HG03378 (cell line): Measurements from ENCODE around the gene LDLRAD4.

ENCODE experiments used
- ATAC-seq: cut with Tn5 transposase; IDR thresholded peaks from one replicate; pipeline ENCODE4 v1.9.1; 2021; ENCODE audit warnings: mild to moderate bottlenecking, moderate library complexity; ENCODE audit not compliant: unreplicated experiment

LDLRAD4 gene

DNA sequence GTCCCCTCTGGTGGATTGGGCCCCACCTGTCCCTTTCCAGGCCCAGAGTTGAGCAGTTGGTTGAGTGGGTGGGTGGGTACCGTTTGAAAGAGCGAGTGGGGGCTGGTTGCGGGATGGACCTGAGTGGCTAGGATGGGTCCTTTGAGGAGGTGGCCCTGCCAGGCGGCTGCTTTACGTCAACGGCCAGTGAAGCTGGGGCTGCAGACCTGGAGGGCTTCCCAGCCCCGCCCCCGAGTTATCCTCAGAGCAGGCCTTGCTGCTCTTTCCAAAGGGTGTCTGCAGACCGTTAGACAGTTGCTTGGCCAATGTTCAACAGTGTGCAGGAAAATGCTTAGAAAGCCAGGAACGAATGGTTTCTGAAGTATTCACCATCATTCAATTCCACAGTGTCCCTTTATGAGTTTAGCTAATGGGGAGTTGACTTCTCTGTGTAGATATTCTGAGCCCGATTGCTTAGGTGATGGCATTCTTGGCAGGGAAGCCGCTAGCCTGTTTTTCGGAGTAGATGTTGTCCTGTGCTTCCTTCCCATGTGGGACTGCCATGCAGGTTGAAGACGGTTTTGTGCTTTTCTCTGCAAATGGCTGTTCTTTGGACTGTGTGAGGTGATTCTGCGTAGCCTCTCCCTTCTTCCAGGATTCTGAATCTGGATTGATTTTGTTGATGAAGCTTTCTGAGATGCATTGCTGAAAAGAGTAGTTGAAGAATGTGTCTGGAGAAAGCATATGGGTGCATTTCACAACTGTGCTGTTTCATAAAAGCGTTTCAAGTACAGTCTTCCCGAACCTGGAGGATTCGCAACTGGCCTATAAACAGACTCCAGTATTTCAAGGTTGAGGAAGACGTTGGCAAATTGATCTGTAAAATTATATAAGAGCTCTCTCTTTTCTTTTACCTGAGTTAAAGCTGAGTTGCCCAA lies 45.8 kb downstream of the LDLRAD4 start:
- ATAC-seq = no peak

DNA sequence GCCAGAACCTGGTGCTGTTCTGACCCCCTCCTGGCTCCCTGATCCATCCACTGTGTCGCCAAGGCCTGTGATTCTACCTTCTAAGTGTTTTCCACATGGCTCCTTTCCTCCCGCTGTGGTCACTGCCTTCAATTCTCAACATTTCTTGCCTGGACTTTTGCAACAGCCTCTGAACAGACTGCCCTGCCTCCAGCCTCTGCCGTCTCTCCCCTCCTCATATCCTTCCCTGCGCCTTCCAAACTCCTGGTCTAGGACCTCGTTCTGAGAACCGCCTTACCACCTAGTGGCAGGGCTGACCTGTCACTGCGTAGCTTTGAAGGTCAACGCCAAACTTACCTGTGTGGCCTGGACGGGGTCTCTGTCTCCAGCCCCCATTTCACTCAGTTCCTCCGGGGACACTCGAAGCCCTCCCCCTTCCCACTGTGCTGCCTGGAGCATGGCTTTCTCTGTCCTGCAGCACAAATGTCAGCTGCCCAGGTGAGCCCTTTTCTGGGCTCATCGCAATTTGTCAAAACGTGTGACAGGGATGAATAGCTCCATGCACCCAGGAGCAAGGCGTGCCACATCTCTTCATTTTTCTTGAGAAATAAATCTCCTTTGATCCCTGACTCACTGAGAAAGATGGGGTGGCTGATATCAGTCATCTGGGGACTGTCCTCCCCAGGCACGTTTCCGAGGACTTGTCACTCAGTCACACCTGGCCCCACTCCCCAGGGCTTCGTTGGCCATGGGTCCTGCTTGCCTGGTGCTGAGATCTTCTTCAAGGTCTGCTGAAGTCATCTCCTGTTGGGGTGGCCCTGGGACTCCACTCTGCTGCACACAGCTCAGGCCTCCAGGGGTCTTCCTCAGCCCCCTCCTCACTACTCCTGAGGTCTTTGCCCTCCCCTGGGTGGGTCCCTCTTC lies 46.7 kb downstream of the LDLRAD4 start:
- ATAC-seq = no peak

DNA sequence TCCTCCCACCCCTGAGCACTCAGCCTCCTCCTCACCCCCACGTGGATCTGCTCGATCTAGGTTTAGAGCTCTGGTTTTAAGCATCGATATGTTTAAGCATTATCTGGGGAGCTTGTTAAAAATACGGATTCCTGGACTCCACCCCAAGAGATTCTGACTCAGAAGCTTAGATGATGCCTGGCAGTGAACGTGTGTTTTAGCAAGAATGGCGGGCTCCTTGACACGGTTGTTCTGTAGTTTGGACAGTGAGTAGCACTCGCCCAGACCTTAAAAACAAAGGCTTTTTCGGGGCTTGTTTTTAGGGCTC lies 47.3 kb downstream of the LDLRAD4 start:
- ATAC-seq = no peak

DNA sequence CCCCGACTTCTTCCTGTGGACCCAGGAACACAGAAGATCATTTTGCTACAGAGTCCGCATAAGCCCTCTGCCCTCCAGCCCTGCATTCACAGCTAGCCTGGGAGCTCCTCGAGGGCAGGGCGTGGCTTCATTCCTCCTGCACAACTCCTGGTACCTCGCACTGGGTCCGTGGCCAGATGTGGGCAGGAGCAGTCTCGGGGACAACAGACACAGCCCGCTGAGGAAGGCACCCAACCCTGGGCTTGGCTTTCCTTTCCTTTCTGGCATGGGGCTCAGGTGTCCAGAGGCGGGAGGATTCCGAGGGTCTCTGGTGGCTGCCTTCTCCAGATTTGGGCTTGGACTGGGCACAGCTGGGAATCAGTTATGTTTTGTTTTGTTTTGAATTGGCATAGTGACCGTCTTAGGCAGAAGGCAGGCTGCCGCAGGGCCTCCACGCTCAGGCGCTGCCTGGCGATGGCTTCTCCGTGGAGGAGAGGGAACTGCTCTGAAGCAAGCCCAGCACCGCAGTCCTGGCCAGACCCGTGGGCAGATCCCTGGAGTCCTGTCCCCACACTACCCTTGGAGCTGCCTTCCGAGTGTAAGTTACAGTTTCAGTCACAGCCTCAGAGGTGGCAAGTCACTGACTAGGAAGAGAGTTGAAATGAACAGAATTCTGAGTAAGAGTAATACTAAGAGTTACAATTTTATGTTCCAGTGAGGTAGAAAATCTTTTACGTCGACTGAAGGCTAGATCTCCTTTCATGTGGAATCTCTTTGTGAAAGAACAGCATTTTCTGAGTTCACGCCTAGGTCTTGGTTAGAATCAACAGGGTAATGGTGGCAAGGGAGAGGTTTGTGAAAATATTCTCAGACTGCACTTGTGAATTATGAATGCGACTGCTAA lies 47.9 kb downstream of the LDLRAD4 start:
- ATAC-seq = no peak

DNA sequence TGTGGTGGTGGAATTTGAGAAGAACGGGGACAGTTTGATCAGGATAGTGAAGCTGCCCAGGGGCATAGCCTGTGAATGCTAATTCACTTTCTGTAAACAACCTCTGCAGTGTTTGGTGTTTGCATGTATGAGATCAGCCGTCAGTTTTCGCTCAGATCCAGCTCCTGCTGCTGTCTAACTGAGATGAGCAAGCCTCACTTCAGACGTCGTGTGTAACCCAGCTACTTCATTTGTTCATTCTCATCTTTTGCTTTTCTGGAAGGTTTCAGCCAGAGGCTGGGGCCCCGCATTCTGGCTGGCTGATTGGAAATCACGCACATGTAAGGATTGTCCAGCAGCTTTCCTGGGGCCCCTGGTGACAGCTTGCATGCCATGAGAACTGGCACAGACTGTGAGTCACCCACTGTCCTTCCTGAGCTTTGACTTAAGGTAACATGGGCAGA lies 48.9 kb downstream of the LDLRAD4 start:
- ATAC-seq = no peak

DNA sequence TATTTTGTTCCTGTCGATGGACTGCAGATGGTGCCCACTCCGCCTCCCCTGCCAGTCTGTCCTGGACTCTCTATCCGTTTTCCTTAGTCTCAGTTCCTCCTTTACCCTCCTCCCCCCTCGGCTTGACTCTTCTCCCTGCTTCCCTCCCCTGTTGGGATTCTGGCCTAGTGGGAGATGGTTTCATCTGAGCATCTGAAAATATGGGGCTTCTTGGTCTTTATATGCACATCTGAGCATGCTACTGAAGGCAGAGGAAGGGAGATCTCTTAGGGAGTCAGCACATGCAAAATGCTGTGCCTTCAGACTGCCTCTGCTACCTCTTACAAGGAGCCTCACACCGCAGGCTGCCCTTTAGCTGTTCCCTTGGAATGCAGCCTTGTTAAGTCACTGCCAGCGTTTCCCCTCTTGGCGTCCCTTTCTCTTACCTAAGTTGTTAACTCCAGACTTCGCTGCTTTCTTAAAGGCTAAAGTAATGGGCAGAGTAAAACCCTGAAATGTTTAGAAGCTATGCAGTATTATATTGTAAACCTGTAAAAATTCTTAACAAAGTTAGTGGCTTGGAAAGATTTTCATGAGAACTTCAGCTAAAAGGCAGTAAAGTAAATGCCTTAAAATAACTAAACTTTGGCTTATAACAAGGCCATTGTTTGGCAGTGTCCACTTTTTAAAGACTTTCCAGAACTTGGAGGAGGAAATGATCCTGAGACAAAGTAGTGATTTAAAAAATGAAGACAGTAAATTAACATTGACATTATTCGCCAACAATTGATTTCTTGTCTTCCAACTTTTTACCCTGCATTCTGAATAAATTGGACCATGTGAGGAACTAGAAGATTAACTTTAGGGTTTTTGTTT lies 49.8 kb downstream of the LDLRAD4 start:
- ATAC-seq = no peak

DNA sequence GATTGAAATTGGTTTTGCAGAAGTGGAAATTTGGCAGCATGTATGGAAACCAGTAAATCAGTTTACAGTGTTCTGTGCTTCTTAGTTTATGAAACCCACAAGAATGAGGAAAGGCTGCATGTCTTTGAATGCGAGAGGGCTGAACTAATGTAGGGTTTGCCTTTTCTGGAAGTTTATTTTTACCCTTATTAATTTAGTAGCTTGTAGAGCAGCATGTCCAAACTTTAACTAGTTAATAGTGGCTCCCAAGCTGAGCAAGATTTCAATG lies 50.4 kb downstream of the LDLRAD4 start:
- no peak for ATAC-seq

DNA sequence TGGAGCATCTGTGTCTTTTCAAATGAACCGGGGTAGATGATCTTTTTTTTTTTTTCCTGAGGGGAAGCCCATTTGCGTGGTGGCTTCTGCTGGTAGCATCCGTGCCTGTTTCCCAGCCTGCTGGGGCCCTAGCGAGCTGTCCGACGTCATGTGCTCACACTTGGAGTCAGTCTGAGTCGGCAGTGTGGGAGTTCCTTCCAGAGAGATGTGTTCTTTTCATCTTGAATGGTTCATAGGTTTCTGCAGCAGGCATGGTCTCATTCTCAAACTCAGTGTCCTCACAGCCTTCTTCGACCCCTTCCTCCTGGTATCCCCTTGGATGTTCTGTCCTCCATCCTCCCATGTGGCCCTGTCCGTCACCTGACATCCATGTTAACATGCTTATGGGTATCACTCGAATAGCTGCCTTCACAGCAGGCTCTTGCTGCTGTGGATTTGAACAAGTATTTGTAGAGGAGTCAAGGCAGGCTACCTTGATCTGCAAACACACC lies 51.0 kb downstream of the LDLRAD4 start:
- ATAC-seq = no peak

DNA sequence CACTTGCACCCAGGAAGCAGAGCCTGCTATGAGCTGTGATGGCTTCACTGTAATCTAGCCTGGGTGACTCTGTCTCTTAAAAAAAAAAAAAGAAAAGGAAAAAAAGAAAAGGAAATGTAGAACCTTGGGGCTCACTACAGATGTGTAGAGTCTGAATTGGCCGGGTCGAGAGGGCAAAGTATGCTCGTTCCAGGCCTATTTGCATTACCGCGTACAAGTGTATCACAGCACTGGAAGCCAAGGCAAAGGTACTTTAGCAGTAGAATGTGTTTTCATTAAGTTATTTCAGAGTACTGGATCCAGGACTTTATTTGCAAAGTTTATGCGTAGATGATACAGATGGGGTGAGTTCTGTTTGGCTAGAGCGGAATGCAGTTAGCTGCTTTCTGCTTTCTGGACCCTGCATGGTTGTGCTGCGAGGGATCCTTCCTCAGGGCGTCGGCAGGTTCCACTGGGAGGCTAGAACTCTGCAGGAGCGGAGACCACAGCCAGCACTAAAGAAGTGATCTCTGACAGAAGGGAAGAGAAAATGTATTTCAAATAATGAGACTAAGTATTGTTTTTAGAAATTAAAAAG lies 51.8 kb downstream of the LDLRAD4 start:
- no peak for ATAC-seq

DNA sequence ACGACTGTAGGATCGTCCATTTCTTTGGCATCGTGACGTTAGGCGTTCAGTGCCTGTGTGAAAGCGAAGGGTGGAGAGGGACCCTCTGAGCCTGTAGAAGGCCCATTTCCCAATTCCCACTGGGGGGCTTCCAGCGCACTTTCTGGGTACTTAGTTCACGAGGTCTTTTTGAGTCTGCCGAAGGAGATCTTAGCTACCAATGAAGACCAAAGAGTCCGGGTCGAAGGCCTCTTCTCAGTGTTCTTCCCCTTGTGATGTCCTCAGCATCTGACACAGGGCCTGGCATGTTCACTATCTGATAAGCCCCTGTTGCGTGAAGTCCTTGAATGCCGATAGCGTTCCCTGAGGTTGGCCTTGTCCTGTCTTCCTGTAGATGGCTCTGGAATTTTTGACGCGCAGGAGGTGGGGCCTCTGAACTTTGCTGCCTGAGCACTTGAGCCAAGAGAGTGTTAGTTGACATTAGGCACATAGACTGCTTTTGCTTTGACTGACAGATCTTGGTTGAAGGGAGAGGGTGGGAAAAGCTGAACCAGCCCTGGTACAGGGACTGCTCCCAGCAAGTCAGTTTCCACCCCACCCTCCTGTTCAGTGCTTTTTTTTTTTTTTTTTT lies 52.8 kb downstream of the LDLRAD4 start:
- ATAC-seq = no peak

DNA sequence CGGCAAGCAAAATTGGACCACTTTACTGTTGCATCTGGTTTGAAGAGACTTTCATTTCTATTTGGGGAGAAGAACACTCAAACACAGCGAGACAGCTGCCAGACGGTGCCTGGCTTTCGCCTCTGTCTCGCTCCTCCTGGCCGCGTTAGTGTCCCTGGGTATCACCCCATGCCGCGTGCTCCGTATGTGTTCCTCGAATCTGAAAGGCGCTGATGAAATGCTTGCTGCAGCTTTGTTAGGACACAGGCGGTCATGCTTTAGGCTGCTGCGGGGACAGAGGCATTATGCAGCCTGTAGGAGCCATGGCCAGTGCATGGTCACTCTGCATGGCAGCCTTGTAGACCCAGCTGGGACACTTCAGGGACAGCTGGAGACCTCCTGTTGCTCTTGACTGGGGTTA lies 53.9 kb downstream of the LDLRAD4 start:
- ATAC-seq = no peak

DNA sequence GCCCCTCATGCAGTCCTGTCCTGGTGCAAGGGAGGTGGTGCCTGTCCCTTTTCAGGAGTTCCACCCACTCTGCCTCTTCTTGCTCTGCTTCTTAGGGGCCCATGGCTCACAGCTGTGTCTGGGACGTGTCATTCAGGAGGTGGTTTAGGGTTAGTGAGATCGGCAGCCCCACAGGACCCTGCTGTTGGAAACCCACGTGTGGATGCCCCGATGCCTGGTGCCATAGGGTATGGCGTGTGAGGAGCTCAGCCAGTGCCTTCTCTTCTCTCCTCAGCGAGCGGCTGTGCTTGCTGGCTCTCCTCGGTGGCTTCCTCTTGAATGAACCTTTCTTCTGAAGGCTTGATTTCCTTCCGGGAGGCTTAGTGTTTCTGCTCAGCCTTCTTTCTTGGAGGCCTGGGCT lies 55.2 kb downstream of the LDLRAD4 start:
- ATAC-seq = no peak

DNA sequence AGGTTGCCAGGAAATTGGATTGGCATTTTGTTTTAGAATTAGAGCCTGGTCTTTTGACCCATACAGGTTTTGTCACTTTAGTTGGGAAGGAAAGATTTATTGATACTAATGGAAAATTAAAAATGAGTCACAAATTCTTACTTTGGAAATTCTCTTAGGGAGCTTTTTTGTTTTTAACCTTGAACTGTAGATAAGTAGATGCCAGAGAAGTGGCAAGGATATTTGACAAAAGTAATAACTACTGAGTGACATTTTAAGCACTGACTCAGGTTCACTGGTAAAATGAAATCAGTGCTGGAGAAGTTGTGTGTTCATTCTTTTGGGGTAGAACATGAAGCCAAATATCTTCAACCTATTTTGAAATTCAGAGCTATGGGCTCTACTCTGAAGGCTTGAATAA lies 56.5 kb downstream of the LDLRAD4 start:
- no peak for ATAC-seq

DNA sequence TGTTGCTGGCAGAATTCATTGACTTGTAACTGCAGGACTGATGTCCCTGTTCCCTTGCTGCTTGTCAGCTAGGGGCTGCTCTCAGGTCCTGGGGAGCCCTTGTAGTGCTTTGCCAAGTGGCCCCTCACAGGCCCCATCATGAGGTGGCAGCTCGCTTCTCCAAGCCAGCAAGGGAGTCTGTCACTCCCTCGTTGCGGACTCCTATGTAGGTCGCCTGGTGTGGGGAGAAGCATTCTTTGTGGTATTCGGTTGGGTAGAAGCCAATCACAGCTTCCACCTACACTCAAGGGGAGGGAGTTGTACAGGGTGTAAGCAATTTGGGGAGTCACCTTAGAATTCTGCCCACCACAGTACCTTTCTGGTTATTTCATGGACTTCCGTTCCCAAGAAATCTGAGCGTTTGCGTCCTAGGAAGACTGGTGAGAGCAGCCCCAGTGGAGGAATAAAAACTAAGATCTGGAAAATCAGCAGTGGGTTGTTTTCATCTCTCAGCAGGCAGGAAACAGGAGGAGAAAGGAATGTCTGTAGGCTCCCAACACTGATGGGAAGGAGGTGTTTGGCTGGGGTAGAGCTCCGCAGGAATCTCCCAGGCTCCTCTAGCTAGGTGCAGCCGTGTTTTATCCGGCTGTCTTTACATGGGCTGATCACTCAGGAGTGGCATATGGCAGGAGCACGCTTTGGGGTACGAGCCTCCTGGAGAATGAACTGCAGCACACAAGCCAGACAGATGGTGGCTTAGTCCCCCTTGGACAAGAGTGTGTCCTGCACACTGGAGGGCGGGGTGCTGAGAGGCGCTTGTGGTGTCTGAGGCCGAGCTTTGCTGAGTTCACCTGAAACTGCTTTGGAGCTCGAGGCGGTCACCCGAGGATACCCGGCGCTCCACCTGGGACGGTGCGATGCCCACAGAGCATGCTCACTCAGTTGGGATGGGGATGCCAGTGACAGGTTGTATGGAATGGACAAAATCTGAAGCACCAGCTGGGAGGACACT lies 58.3 kb downstream of the LDLRAD4 start:
- no peak for ATAC-seq

DNA sequence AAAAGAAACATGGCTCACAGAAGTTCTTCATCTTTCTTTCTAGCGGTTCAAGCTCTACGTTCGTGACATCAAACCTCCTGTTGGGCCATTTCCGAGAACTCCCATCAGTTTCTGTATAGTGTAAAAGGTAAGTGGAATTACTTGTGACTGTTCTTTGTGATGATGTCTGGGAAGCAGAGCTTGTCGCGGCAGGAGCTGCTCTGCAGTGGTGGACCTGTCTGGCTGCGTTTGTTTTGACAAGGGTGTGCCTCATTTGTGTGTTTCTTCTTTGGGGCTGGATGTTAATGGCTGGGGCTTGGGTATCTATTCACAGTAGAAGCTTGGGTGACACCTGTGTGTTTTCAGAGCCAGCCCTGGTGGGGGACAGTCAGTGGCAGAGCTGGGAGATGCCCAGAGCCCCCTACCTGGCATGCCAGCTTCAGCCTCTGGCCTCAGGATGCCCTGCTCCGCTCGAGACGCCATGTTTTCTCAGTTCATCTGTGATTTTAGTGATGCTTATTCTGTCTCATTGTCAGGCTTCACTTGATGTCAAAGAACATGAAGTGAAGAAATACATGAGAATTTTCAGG lies 59.6 kb downstream of the LDLRAD4 start:
- no peak for ATAC-seq

DNA sequence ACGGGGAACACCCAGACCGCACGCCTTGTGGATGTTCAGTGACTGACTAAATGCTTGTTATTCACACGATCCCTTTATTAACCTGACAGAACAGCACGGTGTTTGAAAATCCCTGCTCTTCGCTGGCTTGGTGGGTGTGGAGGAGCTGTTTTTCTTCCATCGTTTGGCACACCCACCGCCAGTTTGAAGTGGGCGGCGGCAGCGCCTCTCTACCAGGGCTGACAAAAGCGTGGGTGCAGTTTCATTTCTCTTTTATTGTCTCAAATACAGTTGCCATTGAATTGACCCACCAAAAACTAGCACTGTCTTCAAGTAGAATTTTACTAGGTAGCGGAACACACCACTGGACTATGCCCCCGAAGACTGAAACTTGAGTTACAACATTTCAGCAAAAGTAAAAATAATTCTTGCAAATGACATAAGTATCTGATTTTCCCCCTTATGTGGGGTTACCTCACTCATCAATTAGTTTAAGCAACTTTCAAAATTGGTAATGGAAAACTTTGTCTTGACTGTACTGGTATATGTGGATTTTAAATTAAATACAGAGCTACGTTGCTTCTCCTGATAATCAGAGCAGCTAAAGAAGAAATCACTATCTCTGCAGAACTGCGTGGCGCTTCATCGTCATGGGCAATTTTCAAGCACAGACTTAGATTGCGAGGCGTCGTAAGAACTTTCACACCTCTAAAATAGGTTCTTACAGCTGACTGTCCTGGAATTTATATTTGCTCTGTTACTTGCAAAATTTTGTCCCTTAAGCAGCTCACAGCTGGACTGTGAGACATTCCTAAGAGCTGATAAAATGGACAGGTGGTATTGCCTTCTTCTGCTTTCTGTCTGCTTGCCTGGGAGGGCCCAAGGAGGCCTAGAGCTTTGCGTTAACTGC lies 60.9 kb downstream of the LDLRAD4 start:
- peak; percentile 91 for ATAC-seq
